Prostate gland (tissue), 2 donors: Measurements from ENCODE around the gene FCN2.

Experiments
- POLR2A ChIP-seq: fragments of 450-650 bp; IDR thresholded peaks from one replicate; pipeline ENCODE4 v1.6.1; 2016; ENCODE audit warnings: antibody characterized with exemption, mild to moderate bottlenecking
- POLR2AphosphoS5 ChIP-seq: sonication (generic); formaldehyde crosslinking; IDR thresholded peaks from one replicate; pipeline ENCODE4 v1.6.1; 2017; ENCODE audit warnings: antibody characterized with exemption
- TF ChIP-seq, protein P1 (sequence below), 4 experiments: fragments of 200-600 bp in 2 of 4; fragments of 450-650 bp in 2 of 4; sonication (generic) in 2 of 4; IDR thresholded peaks; 1 replicate in 3 of 4; 2 replicates in 1 of 4; pipeline ENCODE4 v1.5.1; 2016 to 2019; ENCODE audit warnings: antibody characterized with exemption in 4 of 4, mild to moderate bottlenecking in 2 of 4, moderate library complexity in 2 of 4

DNA sequence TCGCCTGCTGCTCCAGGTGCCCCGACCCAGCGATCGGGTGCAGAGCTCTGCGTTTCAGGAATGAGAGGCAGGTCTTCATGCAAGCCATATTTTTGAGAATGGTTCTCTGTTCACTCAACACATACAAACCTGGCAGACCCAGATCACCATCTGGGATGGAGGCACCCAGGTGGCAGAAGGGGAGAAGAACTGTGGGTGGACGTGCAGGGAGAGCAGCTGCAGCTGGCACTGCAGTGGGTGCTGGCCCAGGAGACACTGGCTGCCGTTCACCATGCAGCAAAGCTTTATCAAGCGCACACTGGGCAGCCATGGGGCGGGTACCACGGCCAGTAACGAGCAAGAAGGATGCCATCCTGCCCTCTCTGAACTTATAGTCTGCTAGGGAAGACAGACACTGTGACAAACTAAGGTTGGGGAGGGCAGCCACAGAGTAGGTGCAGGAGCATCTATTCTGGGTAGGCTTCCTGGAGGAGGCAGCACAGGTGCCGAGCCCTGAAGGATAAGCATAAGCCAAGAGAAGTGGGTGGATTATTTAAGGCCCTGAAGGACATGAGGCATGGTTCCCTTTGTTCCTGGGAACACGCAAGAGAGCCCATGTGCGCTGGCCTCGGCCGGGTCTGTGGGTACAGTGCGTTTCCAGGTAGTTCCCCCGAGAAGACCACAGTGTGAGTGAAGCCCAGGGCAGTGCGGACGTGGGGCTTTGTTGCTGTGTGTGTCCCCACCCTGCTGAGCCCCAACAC lies 46.2 kb upstream of the FCN2 start:
- TF ChIP-seq, protein P1, sequence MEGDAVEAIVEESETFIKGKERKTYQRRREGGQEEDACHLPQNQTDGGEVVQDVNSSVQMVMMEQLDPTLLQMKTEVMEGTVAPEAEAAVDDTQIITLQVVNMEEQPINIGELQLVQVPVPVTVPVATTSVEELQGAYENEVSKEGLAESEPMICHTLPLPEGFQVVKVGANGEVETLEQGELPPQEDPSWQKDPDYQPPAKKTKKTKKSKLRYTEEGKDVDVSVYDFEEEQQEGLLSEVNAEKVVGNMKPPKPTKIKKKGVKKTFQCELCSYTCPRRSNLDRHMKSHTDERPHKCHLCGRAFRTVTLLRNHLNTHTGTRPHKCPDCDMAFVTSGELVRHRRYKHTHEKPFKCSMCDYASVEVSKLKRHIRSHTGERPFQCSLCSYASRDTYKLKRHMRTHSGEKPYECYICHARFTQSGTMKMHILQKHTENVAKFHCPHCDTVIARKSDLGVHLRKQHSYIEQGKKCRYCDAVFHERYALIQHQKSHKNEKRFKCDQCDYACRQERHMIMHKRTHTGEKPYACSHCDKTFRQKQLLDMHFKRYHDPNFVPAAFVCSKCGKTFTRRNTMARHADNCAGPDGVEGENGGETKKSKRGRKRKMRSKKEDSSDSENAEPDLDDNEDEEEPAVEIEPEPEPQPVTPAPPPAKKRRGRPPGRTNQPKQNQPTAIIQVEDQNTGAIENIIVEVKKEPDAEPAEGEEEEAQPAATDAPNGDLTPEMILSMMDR (IDR thresholded peaks at IDR 0.05) = no peak
- TF ChIP-seq POLR2AphosphoS5 (no peak), POLR2A (no peak)
